NCI-H2196 treated with DMSO at 0.1 percent for 48 hours (cell line): ENCODE measurements around the gene MAP2K5.
A peak's percentile ranks its signal among the peaks of the same experiment; 100 is the strongest.

ENCODE experiments used
- DNase-seq: peaks from one replicate; lab custom pipeline; 2025; ENCODE audit not compliant: unreplicated experiment; lab: John Stamatoyannopoulos, UW

Gene MAP2K5

GRCh38 chr15:67719330-67719959 lies 176.9 kb downstream of the MAP2K5 start:
- no peak for DNase-seq

- no peak for DNase-seq
Observed at GRCh38 chr15:67720556-67721175, 178.2 kb downstream of the MAP2K5 start.

DNA sequence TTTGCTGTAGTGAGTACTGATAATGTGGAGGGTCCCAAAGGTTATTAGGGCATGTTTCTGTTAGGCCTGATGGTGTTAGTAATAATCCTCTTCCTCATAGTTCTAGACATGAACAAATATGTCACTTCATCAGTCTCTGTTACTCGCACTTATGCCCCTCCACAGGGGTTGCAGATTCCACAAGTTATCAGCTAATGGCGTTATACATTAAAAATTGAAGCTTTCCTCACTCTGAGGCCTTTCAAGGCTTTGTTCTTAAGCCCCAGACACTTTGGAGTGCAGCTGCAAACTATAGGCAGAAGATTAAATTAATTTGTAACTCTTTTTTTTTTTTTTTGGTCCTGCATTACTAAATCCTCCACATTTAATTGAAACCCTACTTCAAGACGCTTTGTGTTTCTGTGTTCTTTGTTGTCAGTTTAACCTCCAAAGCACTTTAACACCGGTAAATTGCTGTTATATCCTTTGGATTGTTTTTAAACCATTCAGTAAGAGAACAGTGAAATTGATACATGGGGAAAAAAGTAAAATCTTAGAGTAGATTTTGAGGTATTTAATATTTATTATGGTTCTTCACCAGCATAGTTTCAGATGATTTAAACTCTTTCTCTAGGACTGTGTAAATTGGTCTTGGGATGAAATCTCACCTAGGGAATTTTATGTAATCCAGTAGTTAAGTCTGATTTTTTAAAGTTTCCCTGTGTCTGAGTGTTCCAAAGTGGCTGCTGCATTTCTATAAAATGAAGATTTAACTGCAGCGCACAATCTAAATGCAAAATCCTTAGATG lies 179.7 kb downstream of the MAP2K5 start:
- no peak for DNase-seq

GRCh38 chr15:67723294-67724024 lies 181.0 kb downstream of the MAP2K5 start:
- DNase-seq: no peak

- peak; percentile 5 for DNase-seq
Observed at GRCh38 chr15:67724691-67725375, 182.3 kb downstream of the MAP2K5 start.

GRCh38 chr15:67730135-67730534 lies 187.6 kb downstream of the MAP2K5 start:
- DNase-seq: no peak

DNA sequence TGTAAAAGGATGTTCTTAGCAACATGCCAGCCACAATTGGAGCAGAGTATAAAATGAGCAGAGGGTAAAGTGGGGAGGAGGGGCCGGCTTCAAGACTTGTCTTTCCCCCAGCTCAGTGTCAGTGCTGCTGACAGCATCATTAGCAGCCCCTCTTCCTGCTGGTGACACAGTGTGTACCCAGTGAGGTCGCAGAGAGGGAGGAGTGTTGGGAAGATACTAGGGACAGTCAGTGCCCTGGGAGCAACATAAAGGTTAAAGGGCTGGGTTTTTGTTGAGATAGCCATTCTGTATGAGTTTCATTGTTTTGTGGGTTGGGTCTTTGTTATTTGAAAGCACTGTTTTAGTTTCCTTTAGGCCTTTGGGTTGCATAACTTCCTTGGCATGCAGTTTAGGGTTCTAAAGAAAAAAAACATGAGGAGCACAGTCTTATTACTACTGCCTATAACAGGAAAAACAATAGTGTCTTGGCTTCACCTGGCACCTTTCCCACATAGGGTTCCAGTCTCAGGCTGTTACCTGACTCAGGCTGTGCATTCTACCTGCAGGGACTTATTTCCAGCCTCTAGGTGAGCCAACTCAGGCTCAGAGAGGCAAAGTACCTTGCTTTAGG lies 188.7 kb downstream of the MAP2K5 start:
- no peak for DNase-seq

DNA sequence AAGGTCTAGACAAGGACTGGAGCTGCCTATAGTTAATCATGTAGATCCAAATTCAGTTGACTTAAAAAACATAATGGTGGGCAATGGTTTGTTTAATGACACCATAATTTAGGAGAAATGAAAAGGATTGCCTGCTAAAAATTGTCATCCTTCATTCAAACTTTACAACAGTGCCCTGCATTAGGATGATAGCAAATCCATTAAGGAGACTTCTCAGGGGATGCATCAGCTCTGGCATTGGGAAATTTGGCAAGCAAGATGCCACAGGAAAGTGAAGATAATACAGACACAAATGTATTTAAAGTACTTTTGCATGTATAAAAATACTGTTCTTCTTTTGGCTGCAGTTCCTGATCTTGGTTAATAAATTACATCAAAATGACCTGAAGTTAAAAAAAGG lies 189.7 kb downstream of the MAP2K5 start:
- DNase-seq: no peak

DNA sequence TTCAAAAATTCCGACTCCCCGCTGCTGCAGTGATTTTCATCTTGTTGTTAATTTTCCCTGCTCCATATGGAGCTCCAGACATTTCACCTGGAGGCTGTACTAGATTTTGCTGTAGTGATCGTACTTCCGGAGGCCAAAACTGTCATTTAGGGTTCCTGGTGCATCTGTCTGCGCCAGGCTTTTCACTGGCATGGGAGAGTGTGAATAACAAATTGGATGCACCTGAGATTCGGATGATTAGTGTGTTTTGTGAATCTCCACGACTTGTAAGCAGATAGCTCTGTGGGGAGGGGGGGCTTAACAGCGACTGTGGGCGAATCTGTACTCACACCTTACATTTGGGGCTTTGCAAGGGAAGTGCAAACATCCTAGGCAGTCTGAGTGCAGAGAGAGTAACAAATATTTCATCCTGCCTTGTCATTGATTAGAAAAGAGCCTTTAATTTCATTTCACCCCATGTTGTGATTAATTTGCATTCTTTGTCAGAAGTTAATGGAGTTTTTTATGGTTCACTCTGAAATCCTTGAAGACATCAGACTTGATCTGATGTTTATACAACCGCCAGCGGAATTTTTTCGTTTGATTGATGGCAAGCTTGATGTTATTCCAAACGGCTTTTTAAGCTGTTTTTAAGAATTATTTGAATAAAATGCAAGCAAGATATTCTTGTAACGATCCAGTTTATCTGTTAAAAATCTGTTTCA lies 190.3 kb downstream of the MAP2K5 start:
- DNase-seq: no peak

DNA sequence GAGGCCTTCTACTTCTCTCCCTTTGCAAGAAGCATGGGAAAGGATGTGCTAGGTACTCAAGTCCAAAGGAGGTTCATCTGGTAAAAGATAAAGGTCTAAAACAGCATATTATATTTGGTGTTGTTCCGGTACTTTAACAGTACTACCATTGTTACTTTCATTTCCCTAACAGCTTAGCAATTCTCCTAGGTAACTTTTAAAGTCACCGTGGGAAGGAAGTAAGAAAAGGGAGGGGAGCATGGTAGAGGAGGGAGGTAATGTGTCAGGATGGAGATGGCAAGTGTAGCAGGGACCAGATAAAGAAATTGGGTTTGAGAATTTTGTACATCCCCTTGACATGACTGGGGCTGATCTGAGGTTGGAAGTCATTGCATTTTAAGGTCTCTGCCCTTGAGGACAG lies 193.4 kb downstream of the MAP2K5 start:
- DNase-seq: no peak

GRCh38 chr15:67736810-67737209 lies 194.3 kb downstream of the MAP2K5 start:
- no peak for DNase-seq

DNA sequence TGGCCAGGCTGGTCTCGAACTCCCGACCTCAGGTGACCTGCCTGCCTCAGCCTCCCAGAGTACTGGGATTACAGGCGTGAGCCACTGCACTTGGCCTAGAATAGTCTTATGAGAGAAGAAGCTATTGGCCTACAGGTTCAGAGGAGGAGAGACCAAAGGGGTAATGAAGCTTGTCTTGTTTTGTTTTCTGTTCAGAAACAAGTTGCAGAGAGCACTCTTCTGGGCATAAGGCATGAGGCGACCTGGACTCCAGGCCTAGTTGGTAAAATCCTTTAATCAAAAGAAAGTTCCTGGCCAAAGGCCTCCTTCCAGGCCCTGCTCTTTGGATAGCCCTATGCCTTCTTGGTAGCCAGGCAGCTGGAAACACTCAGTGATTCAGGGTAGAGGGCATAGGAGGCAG lies 195.6 kb downstream of the MAP2K5 start:
- DNase-seq: no peak

GRCh38 chr15:67740405-67740804 lies 197.9 kb downstream of the MAP2K5 start:
- DNase-seq: no peak

GRCh38 chr15:67741308-67741707 lies 198.8 kb downstream of the MAP2K5 start:
- no peak for DNase-seq

DNA sequence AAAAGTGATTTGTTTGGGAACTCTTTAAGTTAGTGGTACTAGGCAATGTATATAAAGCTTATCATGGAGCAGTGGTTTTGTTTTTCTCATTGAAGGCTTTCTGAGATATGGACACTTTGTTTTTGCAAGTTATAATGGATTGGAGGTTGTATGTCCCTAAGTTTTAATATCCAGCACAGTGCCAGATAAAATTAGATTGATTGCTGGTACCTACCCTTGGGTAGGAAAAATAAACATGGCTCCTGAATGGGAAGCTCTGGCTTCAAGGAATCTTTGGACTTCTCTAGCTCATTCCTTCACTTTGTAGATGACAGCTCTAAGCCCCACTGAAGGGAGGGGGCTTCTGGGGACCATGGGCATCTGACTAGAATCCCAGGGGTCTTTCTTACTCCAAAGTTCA lies 201.1 kb downstream of the MAP2K5 start:
- no peak for DNase-seq

- no peak for DNase-seq
Observed at GRCh38 chr15:67744331-67745072, 202.0 kb downstream of the MAP2K5 start.

GRCh38 chr15:67745073-67746006 lies 202.8 kb downstream of the MAP2K5 start:
- no peak for DNase-seq

DNA sequence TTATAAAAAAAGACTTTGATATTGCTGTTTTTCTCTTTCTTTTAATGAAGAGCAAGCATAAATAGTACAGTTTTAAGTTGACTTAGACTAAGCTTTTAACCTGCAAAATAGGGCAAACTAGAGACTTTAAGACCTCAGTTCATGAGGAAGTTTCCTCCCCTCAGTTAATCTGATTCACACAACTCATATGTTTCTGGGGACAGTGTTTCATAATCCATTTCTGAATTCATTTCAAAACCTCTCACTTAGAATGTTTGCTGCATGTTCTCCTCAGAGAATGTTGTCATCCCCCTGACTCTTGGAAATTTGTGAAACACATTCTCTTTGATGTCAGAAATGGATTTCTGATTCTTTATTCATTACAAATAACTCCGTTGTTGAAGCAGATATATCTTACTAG lies 203.5 kb downstream of the MAP2K5 start:
- no peak for DNase-seq
